HCT116 (cell line): ENCODE data around the gene TEX26. TPM values are rescaled to one million over a fixed set of nuclear protein-coding genes. Genes with fewer than 3 reads are reported as not detected.

Experiments
- ATAC-seq: fragments of 200-7000 bp; cut with Tn5 transposase; 2 replicates; pipeline ENCODE4 v1.9.1; 2020; ENCODE audit warnings: mild to moderate bottlenecking, moderate library complexity
- BruUV-seq: library from RNA; stranded (reverse); fragments of 400-500 nt; replicated peaks from 2 replicates; lab custom pipeline; 2021; lab: Mats Ljungman, UMichigan
- CTCF ChIA-PET: fragments of 300-600 bp; sonication (Branson Sonifier 250); formaldehyde crosslinking; loops from one replicate; lab custom pipeline; 2021; ENCODE audit warnings: antibody characterized with exemption; lab: Charles Lee
- POLR2A ChIA-PET: fragments of 300-600, 350-600 bp; sonication (Branson Sonifier 250); formaldehyde crosslinking; loops from one replicate; lab custom pipeline; 2021; ENCODE audit warnings: antibody characterized with exemption; lab: Charles Lee
- RAD21 ChIA-PET, 2 experiments: fragments of 300-600 bp; sonication (Branson Sonifier 250); formaldehyde crosslinking; loops; one replicate each; lab custom pipeline; 2023; ENCODE audit warnings: low total read pairs in 2 of 2; ENCODE audit not compliant: uncharacterized antibody in 2 of 2, unreplicated experiment in 2 of 2, low non-redundant PET in 1 of 2; lab: Charles Lee
- DNase-seq: peaks from one replicate; pipeline ENCODE4 v3.0.0-alpha.2; 2010; ENCODE audit warnings: low read depth, low spot score
- H2AFZ ChIP-seq: fragments of 200-600 bp; shearing (Covaris generic), sonication (generic); 2 replicates; pipeline ENCODE4 v1.6.1; 2017; ENCODE audit warnings: low read depth, mixed run types, mixed read lengths, antibody characterized with exemption, low read length; ENCODE audit not compliant: poor library complexity, severe bottlenecking
- H3K27ac ChIP-seq: 2 replicates; pipeline ENCODE4 v1.5.1; 2012; ENCODE audit warnings: low read depth, low read length
- H3K27me3 ChIP-seq: fragments of 200-600 bp; sonication (generic); 2 replicates; pipeline ENCODE4 v1.6.1; 2016; ENCODE audit warnings: mixed run types, low read length, mixed read lengths; ENCODE audit not compliant: insufficient read depth
- H3K36me3 ChIP-seq, 2 experiments: fragments of 200-500 bp in 1 of 2; fragments of 200-600 bp in 1 of 2; sonication (Bioruptor generic) in 1 of 2; sonication (generic) in 1 of 2; 2 replicates each; pipeline versions ENCODE4 v1.5.1 to v1.6.1; 2014 to 2016; ENCODE audit warnings: low read length in 2 of 2, inconsistent platforms in 1 of 2, mixed read lengths in 1 of 2, mixed run types in 1 of 2; ENCODE audit not compliant: insufficient read depth in 2 of 2, control insufficient read depth in 1 of 2
- H3K4me1 ChIP-seq, 2 experiments: fragments of 200-600 bp in 1 of 2; sonication (generic) in 1 of 2; 2 replicates each; pipeline versions ENCODE4 v1.5.1 to v1.6.1; 2012 to 2017; ENCODE audit warnings: low read length in 2 of 2, inconsistent platforms in 1 of 2, mild to moderate bottlenecking in 1 of 2, mixed read lengths in 1 of 2, mixed run types in 1 of 2, moderate library complexity in 1 of 2; ENCODE audit not compliant: insufficient read depth in 2 of 2, control insufficient read depth in 1 of 2
- H3K4me2 ChIP-seq: fragments of 200-600 bp; sonication (generic); 2 replicates; pipeline ENCODE4 v1.6.1; 2017; ENCODE audit warnings: mixed run types, low read length, mixed read lengths
- H3K4me3 ChIP-seq, 2 experiments: fragments of 200-600 bp in 1 of 2; sonication (generic) in 1 of 2; replicated peaks in 1 of 2; 2 replicates each; pipeline ENCODE4 v1.5.1; 2011 to 2016; ENCODE audit warnings: low read length in 2 of 2, control low read depth in 1 of 2, low read depth in 1 of 2, mild to moderate bottlenecking in 1 of 2, mixed read lengths in 1 of 2, mixed run types in 1 of 2
- H3K79me2 ChIP-seq: fragments of 200-600 bp; sonication (generic); 2 replicates; pipeline ENCODE4 v1.6.1; 2017; ENCODE audit warnings: mild to moderate bottlenecking, mixed run types, low read length, moderate library complexity, mixed read lengths; ENCODE audit not compliant: insufficient read depth
- H3K9ac ChIP-seq: fragments of 200-600 bp; sonication (generic); 2 replicates; pipeline ENCODE4 v1.6.1; 2016; ENCODE audit warnings: low read length, mixed read lengths
- H3K9me2 ChIP-seq: fragments of 200-600 bp; sonication (generic), shearing (Covaris generic); 2 replicates; pipeline ENCODE4 v1.6.1; 2017; ENCODE audit warnings: mixed run types, mild to moderate bottlenecking, moderate library complexity; ENCODE audit not compliant: insufficient read depth
- H3K9me3 ChIP-seq, 2 experiments: fragments of 200-500 bp in 1 of 2; fragments of 200-600 bp in 1 of 2; sonication (Bioruptor generic) in 1 of 2; sonication (generic) in 1 of 2; 2 replicates each; pipeline ENCODE4 v1.6.1; 2014 to 2017; ENCODE audit warnings: low read length in 2 of 2, mixed read lengths in 2 of 2, inconsistent platforms in 1 of 2, low read depth in 1 of 2, mild to moderate bottlenecking in 1 of 2, mixed run types in 1 of 2, moderate library complexity in 1 of 2; ENCODE audit not compliant: control insufficient read depth in 1 of 2, insufficient read depth in 1 of 2
- H4K20me1 ChIP-seq: fragments of 200-600 bp; sonication (generic), shearing (Covaris generic); 2 replicates; pipeline ENCODE4 v1.6.1; 2017; ENCODE audit warnings: mixed run types, mild to moderate bottlenecking, moderate library complexity; ENCODE audit not compliant: insufficient read depth
- intact Hi-C: fragments of 100-400 bp; cut with micrococcal nuclease; formaldehyde crosslinking; loops from 2 replicates; pipeline ENCODE4 v1.10.0; 2022
- total RNA-seq: library from RNA; stranded (reverse); gene quantifications from one replicate; pipeline ENCODE4 v1.2.1, GENCODE V29; 2021; ENCODE audit not compliant: unreplicated experiment
- TF ChIP-seq, protein P1 (sequence below), 3 experiments: fragments of 200-600 bp in 1 of 3; sonication (generic) in 1 of 3; IDR thresholded peaks in 2 of 3; conservative IDR thresholded peaks in 1 of 3; 2 replicates each; pipeline ENCODE4 v1.5.1; 2012 to 2017; ENCODE audit warnings: low read depth in 2 of 3, low read length in 2 of 3, antibody characterized with exemption in 1 of 3, borderline replicate concordance in 1 of 3, control low read depth in 1 of 3, mild to moderate bottlenecking in 1 of 3, mixed read lengths in 1 of 3, mixed run types in 1 of 3, moderate library complexity in 1 of 3; ENCODE audit not compliant: insufficient read depth in 1 of 3
- TF ChIP-seq, protein P2 (sequence below): IDR thresholded peaks from 2 replicates; pipeline ENCODE4 v1.6.1; 2011; ENCODE audit warnings: mild to moderate bottlenecking, low read length, moderate library complexity; ENCODE audit not compliant: insufficient replicate concordance; ENCODE audit errors: extremely low read depth
- TF ChIP-seq, protein P3 (sequence below): IDR thresholded peaks from 2 replicates; pipeline ENCODE4 v1.6.1; 2012
- TF ChIP-seq, protein P4 (sequence below): IDR thresholded peaks from 2 replicates; pipeline ENCODE4 v1.6.1; 2012; ENCODE audit warnings: low read depth

TEX26 gene
- total RNA-seq, 1 experiment from 2014 or later, result not detected

DNA sequence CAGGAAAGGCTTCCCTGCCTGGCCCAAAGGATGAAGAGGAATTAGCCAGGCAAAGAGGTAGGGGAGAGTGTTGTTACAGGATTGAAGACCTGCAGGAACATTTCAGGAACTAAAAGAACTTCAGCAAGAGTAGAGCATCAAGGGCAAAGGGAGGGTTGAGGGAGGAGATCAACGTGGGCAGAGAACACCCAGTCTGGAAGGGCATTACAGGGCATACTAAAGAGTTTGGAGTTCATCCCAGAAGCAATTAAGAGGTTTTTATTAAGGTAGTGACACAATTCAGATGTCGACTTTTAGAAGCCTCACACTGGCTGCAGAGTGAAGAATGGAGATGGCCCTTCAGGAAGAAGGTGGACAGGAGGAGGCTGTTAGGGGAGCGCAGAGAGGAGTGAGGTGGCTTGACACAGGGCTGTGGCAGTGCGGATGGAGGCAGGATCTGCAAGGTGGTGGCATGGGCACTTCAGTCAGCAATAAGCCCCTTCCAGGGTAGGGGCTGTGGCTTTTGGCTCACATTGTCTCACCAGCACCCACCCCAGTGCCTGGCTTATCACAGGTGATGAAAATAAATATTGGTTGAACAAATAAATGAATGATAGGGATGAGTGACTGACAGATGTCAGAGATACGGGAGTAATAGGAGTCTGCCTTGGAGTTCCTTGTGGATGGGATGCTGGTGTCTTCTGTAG, 24.9 kb downstream of the TEX26 start:
- Histone ChIP-seq H2AFZ (no peak overlapping the region), H3K9me3 (no peaks in the 10 kb centered on the region), H3K79me2 (no peaks in the 10 kb centered on the region), H3K9me2 (no peaks in the 10 kb centered on the region), H3K4me2 (no peak overlapping the region), H3K36me3 (no peaks in the 10 kb centered on the region), H3K4me1 (no peaks in the 10 kb centered on the region), H4K20me1 (no peaks in the 10 kb centered on the region), H3K4me3 (no peak overlapping the region), H3K27me3 (no peaks in the 10 kb centered on the region), H3K27ac (no peak overlapping the region), H3K9ac (no peak overlapping the region)
- ChIA-PET POLR2A (no interaction called here), RAD21 (no interaction called here), CTCF (no interaction called here)
- TF ChIP-seq, protein P1, sequence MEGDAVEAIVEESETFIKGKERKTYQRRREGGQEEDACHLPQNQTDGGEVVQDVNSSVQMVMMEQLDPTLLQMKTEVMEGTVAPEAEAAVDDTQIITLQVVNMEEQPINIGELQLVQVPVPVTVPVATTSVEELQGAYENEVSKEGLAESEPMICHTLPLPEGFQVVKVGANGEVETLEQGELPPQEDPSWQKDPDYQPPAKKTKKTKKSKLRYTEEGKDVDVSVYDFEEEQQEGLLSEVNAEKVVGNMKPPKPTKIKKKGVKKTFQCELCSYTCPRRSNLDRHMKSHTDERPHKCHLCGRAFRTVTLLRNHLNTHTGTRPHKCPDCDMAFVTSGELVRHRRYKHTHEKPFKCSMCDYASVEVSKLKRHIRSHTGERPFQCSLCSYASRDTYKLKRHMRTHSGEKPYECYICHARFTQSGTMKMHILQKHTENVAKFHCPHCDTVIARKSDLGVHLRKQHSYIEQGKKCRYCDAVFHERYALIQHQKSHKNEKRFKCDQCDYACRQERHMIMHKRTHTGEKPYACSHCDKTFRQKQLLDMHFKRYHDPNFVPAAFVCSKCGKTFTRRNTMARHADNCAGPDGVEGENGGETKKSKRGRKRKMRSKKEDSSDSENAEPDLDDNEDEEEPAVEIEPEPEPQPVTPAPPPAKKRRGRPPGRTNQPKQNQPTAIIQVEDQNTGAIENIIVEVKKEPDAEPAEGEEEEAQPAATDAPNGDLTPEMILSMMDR (IDR thresholded peaks at IDR 0.05 in 2 of 3, conservative IDR thresholded peaks at IDR 0.05 in 1 of 3; ENCODE audit: borderline replicate concordance in 1 of 3, insufficient read depth in 1 of 3, low read depth in 2 of 3, low read length in 2 of 3), result no peak
- TF ChIP-seq, protein P2, sequence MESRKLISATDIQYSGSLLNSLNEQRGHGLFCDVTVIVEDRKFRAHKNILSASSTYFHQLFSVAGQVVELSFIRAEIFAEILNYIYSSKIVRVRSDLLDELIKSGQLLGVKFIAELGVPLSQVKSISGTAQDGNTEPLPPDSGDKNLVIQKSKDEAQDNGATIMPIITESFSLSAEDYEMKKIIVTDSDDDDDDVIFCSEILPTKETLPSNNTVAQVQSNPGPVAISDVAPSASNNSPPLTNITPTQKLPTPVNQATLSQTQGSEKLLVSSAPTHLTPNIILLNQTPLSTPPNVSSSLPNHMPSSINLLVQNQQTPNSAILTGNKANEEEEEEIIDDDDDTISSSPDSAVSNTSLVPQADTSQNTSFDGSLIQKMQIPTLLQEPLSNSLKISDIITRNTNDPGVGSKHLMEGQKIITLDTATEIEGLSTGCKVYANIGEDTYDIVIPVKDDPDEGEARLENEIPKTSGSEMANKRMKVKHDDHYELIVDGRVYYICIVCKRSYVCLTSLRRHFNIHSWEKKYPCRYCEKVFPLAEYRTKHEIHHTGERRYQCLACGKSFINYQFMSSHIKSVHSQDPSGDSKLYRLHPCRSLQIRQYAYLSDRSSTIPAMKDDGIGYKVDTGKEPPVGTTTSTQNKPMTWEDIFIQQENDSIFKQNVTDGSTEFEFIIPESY, result no peak
- TF ChIP-seq, protein P3, sequence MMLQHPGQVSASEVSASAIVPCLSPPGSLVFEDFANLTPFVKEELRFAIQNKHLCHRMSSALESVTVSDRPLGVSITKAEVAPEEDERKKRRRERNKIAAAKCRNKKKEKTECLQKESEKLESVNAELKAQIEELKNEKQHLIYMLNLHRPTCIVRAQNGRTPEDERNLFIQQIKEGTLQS, result no peak
- TF ChIP-seq, protein P4, sequence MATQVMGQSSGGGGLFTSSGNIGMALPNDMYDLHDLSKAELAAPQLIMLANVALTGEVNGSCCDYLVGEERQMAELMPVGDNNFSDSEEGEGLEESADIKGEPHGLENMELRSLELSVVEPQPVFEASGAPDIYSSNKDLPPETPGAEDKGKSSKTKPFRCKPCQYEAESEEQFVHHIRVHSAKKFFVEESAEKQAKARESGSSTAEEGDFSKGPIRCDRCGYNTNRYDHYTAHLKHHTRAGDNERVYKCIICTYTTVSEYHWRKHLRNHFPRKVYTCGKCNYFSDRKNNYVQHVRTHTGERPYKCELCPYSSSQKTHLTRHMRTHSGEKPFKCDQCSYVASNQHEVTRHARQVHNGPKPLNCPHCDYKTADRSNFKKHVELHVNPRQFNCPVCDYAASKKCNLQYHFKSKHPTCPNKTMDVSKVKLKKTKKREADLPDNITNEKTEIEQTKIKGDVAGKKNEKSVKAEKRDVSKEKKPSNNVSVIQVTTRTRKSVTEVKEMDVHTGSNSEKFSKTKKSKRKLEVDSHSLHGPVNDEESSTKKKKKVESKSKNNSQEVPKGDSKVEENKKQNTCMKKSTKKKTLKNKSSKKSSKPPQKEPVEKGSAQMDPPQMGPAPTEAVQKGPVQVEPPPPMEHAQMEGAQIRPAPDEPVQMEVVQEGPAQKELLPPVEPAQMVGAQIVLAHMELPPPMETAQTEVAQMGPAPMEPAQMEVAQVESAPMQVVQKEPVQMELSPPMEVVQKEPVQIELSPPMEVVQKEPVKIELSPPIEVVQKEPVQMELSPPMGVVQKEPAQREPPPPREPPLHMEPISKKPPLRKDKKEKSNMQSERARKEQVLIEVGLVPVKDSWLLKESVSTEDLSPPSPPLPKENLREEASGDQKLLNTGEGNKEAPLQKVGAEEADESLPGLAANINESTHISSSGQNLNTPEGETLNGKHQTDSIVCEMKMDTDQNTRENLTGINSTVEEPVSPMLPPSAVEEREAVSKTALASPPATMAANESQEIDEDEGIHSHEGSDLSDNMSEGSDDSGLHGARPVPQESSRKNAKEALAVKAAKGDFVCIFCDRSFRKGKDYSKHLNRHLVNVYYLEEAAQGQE, result no peak
- intact Hi-C loops, result no loop called here
- ATAC-seq, result no peak
- no TSS peak for BruUV-seq
- DNase-seq, result no peak
